Cardiac fibroblast (primary cell): ENCODE results near the gene SLC37A1.

ENCODE experiments used
- DNase-seq, 2 donors: peaks; one replicate each; pipeline versions ENCODE4 v3.0.0 to v3.0.0-alpha.2; 2010; ENCODE audit warnings: low read depth in 2 of 2
- H3K4me3 ChIP-seq, 2 donors: replicated peaks in 1 of 2; 1 replicate in 1 of 2; 2 replicates in 1 of 2; pipeline ENCODE4 v1.5.1; 2011; ENCODE audit warnings: low read depth in 2 of 2, low read length in 2 of 2, mild to moderate bottlenecking in 2 of 2, moderate library complexity in 1 of 2
- CTCF ChIP-seq: IDR thresholded peaks from one replicate; pipeline ENCODE4 v1.5.1; 2011; ENCODE audit warnings: low read depth, mild to moderate bottlenecking, low read length, inconsistent platforms

The SLC37A1 gene

GRCh38 chr21:42503711-42504110 is 9.9 kb upstream of the SLC37A1 start:
- no peak for TF ChIP-seq CTCF
- no peak overlapping the region for H3K4me3 ChIP-seq

GRCh38 chr21:42505090-42505726 is 8.4 kb upstream of the SLC37A1 start:
- H3K4me3 ChIP-seq = no peak overlapping the region
- TF ChIP-seq CTCF = no peak
- no peak for DNase-seq

More at GRCh38 chr21:42503711-42504110, 9.9 kb upstream of the SLC37A1 start:
- no peak for DNase-seq

- no peak overlapping the region for H3K4me3 ChIP-seq
- no peak for TF ChIP-seq CTCF
- DNase-seq = no peak
Observed at GRCh38 chr21:42507418-42507817, 6.2 kb upstream of the SLC37A1 start.

GRCh38 chr21:42508371-42508770 is 5.3 kb upstream of the SLC37A1 start:
- TF ChIP-seq CTCF = no peak
- no peak for DNase-seq
- H3K4me3 ChIP-seq = no peak overlapping the region

- no peak overlapping the region for H3K4me3 ChIP-seq
- no peak for TF ChIP-seq CTCF
- DNase-seq = no peak
Observed at GRCh38 chr21:42509244-42509643, 4.4 kb upstream of the SLC37A1 start.

GRCh38 chr21:42512346-42513034 is 1.2 kb upstream of the SLC37A1 start:
- no peak for TF ChIP-seq CTCF
- H3K4me3 ChIP-seq = no peak overlapping the region
- DNase-seq = no peak
